Renal pelvis (tissue), 4 donors: ENCODE data around the gene ACTN4. TPM values are rescaled to one million over a fixed set of nuclear protein-coding genes. Genes with fewer than 3 reads are reported as not detected.

Experiments
- DNase-seq: peaks from one replicate; pipeline ENCODE4 v3.0.0-alpha.2; 2013
- polyA plus RNA-seq, 3 donors: library from polyadenylated mRNA; unstranded; fragments of 120-200 nt; gene quantifications; one replicate each; pipeline ENCODE4 v1.2.1, GENCODE V29; 2013; ENCODE audit not compliant: insufficient read length in 3 of 3

Gene ACTN4
- polyA plus RNA-seq, 3 donors: 701 to 787 (median 742) TPM

DNA sequence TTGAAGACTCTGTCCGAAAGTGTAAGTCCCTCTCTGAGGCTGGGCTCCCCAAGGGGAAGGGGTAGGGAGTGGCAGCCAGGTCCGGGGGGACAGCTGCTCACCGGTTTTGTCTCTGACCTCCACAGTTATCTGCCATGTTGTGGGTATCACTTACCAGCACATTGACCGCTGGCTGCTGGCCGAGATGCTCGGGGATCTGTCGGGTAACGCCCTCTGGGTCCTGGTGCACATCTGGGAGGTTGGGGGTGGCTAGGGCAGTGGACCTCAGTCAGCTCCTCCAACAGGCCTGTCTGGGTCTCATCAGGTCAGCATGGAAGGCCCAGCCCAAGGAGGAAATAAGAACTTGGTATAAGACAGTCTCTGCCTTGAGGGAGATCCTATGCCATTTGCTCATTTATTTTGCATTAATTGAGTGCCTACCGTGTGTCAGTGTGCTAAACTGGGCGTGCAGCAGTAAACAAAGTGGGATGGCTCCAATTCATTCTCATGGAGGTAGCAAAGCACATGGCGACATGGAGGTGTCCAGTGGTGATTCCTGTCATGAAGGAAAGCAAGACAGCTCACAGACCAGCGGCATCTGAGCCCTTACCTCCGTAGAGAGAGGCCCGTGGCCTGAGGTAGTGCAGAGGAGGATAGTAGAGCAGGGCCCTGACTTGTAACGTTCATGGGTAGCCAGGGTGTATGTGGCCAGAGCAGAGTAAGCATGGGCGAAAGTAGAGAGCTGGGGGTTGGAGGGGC is 14.8 kb upstream of the ACTN4 start:
- DNase-seq: no peak

- DNase-seq: no peak
Observed at GRCh38 chr19:38634757-38635482, 12.5 kb upstream of the ACTN4 start.

DNA sequence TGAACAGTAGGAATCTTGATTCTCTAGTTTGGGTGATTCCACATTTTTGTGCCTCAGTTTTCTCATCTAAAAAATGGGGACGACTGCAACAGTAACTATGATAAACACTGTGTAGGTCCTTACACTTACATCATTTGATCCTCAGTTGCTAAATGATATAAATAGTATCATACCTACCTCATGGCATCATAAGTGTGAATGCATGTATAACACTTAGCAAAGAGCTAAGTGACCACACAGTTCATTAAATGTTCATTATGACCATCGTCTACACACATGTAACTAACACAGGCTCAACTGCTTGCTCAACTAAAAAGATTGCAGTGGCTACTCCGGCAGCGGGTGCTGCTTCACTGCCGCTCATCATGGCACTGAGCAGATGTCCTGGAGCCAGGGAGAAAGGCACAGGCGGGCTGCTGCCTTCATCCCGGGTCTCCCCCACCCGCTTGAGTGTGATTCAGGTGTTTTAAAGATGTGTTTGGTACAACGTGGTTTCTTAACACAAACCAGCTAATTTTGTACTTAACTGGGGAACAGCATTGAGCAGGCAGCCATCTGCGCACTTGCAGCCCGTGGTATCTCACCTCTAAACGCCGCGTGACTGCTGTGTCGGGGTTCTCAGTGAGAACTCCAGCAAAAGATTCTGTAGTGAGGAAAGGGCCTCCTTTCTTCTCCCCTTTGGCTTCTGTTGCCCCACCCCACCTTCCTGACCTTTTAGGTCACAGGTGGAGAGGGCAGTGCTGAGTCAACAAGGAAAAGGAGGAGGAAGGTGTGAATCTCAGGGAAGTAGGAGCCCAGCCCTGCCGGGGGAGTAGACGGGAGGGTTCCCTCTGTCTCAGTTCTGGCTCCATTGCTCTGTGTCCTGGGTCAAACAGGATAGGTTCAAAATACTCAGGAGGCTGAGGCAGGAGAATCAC is 11.7 kb upstream of the ACTN4 start:
- DNase-seq: no peak

- DNase-seq: no peak
Observed at GRCh38 chr19:38638461-38638860, 9.0 kb upstream of the ACTN4 start.

GRCh38 chr19:38639679-38640078 is 7.8 kb upstream of the ACTN4 start:
- DNase-seq: no peak

- DNase-seq: no peak
Observed at GRCh38 chr19:38640368-38640767, 7.1 kb upstream of the ACTN4 start.

DNA sequence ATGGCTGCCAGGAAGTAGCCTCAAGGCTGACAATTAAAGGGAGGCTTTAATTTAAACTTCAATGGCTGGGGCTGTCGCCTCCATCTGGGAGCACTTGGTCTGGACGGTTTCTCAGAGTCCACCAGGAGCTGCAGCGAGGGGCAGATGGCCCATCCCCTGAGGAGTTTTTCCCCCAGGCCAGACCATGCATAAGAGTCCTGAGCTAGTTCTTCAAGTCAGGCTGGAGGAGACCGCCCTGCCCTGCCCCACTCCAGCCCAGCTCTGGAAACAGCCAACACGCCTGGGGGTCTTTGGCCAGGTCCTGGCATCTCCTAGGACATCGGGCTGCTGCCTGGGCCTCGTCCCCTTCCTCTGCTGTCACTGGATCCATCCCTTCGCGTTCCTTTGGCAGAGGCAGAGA is 5.3 kb upstream of the ACTN4 start:
- no peak for DNase-seq

DNA sequence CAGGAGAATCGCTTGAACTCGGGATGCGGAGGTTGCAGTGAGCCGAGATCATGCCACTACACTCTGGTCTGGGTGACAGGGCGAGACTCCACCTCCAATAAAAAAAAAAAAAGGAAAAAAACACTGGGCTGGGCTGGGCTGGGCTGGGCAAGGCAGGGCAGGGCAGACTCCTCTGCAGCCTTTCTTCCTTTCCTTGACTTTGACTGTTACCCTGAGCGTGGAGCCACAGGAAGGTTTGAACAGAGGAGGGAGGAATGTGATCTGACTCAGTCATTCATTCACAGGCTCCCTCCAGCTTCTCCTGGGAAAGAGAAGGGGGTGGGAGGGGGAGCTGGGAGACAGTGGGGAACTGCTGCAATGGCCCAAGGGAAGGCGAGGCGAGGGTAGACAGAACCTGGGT is 2.7 kb upstream of the ACTN4 start:
- DNase-seq: no peak

DNA sequence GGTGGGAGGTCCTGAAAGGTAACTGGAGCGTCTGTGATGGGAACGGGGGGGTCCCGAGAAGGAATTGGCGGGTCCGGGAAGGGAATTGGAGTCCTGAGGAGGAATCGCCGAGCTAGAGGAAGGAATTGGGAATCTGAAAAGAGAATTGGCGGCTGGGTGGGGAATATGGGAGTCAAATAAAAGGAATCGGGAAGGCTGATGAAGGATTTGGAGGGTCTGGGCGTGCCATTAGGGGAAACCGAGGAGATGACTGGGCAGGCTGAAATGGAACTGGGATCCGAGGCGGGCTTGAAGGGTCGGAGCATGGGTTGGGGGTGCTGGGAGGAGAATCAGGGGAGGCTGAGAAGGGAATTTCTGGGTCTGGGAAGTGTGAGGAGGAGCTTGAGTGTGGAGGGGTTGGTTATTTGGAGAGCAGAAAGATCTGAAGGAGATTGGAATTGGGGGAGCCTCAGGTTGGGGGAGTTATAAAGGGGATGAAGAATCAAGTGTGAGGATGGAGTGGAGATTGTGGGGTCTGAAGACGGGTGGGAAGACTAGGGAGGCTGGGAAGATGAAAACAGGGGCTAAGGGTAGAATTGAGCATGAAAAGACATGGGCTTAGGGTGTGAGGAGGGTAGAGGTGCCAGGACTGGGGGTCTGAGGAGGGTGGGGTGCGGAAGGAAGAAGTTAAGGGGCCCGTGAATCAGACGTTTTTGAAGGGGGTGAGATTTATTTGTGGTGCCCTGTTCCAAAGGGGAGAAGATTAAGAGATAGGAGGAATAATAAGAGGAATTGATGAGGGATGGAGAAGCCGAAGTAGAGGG is 718 bp downstream of the ACTN4 start:
- no peak for DNase-seq

- no peak for DNase-seq
Observed at GRCh38 chr19:38648769-38649304, 1.4 kb downstream of the ACTN4 start.

DNA sequence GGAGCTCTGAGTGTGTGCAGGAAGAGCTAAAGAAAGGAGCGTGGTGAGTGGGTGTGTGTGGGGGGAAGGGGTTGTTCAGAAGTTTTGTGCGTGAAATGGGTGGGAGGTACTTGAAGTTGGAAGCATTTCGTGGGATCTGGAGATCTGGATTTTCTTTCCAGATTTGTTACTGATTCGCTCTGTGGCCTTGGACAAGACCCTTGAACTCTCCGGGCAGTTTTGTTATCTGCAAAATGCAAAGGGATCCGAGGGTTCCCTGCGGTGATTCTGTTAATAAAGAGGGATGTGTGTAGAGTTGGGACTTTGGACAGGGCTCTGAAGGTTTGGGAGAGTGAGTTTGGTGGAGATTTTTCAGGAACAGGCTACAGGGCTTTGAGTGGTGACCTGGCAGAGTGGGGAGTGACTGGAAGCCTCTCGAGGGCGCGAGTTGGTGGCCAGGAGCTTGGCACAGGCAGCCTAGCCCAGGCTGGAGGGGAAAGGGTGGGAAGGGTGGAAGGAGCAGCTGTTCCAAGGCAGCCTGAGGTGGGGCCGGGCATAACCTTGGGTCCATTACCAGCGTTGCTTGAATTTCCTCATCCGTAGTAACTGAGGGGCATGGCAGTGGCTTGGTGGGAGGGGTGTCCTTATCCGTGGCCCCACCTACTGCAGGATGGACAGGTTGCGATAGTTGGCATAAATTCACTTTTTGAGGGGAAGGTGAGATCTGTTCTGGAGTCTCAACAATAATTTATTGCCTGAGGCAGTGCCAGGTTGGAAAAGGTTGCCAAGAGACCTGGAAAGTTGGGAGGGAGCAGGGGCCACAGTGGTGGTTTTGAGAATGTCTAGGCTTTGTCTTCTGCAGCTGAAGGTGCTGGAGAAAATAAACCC is 2.1 kb downstream of the ACTN4 start:
- no peak for DNase-seq

- no peak for DNase-seq
Observed at GRCh38 chr19:38650172-38650775, 2.8 kb downstream of the ACTN4 start.

DNA sequence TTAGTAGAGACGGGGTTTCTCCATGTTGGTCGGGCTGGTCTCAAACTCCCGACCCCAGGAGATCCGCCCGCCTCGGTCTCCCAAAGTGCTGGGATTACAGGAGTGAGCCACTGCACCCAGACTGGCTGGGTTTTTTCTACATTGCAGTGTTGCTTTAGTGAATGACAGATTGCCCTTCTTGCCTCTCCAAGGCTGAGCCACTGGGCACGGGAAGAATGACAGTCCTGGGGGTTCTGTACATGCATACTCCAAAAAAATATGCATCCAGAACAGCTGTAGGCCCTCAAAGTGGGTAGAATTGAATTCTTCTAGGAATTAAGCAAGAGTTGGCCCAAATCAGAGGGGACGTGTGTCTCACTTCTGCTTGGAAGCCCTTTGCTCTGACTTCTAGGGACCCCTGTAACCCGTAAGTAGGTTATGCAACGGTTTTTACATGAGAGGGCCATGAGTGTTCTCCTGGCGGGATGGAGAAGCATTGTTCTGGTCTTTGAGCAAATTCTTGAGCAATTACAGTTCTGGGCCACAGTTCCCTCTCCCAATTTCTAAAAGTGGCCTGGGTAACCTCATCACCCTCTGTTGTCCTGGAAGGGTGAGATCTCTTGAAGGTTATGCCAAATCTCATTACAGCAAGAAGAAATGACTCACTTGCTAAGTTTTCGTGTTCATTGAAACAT is 3.6 kb downstream of the ACTN4 start:
- DNase-seq: no peak

DNA sequence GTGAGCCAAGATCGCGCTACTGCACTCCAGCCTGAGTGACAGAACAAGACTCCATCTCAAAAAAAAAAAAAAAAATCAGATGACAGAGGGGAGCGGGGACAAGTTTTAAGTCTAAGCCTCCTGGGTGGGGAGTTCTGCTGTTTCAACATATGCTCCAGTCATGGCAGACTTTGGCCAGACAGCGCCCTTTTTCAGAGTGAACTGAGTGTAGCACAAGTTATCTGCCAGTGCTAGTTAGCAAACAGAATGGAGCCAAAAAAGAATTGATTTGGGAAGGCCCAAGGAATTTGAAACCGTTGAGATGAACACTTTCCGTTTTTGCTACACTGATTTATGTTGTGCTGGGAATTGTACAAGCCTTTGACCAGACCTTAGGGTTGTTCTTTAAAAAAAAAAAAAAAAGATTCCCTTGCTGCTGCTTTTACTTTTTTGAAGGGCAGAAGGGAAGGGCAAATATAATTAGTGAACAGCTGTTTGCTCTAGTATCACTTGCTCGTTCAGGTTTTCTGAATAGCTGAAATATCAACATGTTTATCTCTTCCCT is 5.7 kb downstream of the ACTN4 start:
- no peak for DNase-seq

DNA sequence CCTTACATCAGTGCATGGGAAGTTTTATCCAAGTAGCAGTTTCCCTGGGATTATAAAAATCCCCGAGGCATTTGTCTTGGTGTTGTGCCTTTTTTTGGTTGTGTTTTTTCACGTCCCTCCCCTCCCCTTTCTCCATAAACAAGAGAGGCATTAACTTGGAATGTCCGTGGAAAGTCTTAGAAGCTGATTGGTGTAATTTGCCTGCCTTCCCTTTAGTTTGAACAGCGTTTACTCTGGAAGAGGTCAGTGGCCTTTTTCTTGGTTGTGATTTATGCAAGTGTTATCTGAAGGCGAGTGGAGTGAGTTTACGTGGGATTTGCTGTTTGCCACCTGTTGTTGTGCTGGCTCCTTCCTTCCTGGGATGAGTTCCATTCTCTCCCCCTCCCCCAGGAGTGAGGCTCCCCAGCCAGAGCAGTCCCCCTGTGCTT is 7.2 kb downstream of the ACTN4 start:
- no peak for DNase-seq

DNA sequence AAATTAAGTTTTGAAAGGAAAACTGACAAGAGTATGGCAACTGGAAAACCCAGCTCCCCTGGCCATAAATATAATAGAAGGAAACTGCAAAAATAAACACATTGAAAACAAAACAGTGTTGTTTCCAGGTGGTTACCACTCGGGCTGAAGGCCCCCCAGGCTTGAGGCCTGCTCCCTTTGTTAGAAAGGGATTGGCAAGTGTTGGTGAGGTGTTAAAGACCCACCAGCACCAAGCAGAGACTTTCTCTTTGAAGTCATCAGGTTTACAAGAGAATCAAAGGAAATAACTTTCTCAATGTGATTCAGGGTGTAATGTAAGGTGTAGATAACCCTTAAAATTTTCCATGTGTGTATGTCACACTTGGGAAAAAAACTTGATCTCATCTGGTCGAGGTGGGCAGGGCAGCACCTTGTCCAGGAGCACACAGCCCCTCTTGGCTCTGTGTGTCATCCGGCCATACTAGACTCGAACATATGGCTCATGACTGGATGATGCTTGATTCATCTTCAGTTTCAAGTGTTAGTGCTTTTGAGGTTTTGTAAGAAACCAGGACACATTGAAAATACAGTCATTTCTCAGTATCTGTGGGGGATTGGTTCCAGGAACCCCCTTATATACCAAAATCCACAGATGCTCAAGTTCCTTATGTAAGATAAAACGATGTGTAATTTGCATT is 7.8 kb downstream of the ACTN4 start:
- DNase-seq: no peak

- DNase-seq: no peak
Observed at GRCh38 chr19:38656171-38656981, 8.9 kb downstream of the ACTN4 start.
